GM10248 (cell line): ENCODE results near the gene SET.
"Not testable (repeated sequence)": the region's sequence is repeated elsewhere in the genome, so short reads cannot be mapped to it uniquely, and the experiment has no call there.

ENCODE experiments used
- CTCF ChIA-PET: fragments of 300-600 bp; sonication (Branson Sonifier 250); formaldehyde crosslinking; extraction: SDS; loops from one replicate; lab custom pipeline; 2021; ENCODE audit warnings: antibody characterized with exemption; lab: Yijun Ruan, JAX
- POLR2A ChIA-PET: fragments of 350-650 bp; sonication (Branson Sonifier 250); formaldehyde crosslinking; extraction: SDS; loops from one replicate; lab custom pipeline; 2020; ENCODE audit warnings: antibody characterized with exemption; lab: Yijun Ruan, JAX
- DNase-seq: peaks from one replicate; pipeline ENCODE4 v3.0.0; 2012; ENCODE audit errors: extremely low spot score
- CTCF ChIP-seq: IDR thresholded peaks from 2 replicates; pipeline ENCODE4 v1.5.1; 2012; ENCODE audit warnings: mild to moderate bottlenecking, low read depth; ENCODE audit errors: extremely low read depth, missing control alignments, control extremely low read depth

Gene SET, protein sequence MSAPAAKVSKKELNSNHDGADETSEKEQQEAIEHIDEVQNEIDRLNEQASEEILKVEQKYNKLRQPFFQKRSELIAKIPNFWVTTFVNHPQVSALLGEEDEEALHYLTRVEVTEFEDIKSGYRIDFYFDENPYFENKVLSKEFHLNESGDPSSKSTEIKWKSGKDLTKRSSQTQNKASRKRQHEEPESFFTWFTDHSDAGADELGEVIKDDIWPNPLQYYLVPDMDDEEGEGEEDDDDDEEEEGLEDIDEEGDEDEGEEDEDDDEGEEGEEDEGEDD

DNA sequence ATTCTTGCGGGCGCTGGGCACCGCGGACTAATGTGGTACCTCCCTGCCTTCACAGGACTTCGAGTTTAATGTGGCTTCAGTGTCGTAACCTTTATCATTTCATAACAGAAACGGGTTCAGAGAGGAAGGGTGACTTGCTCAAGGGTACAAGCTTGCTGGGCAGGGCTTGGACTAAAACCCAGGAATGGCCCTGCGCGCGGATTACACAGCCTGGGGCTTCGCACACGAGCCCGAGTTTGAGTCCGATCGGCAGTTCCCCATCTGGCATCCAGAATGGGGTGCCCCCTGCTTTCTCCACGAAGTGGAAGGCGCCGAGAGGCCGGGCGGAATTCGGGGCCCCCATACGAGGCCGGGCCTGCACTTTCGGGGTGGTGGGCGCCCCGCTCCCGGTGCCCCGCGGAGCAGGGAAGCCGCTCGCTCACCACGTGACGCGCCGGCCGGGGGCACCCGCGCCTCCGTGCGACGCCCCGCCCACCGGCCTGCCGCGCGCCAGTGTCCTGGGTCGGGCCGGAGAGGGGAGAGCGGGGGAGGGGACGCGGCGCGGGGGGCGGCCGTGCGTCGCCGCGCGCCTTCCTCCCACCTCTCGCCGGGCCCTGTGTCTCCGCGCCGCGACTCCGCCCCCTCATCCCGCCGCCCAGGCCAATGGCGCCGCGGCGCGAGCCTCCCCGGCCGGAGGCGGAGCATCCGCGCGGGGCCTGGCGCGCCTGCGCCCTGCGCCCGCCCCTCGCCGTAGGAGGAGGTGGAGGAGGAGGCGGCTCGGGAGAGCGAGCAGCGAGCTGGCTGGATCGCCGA is at the start of gene SET:
Gene SET (plus strand): TSS at position 722 of the 792 bp plus-strand sequence. CDS start 361 bp downstream, outside the sequence.
- DNase-seq: peak; percentile 99
- POLR2A ChIA-PET: interaction anchor here (0.5 kb wide), 1 partner anchor 186 kb away, joined by 3 read pairs; no protein-coding TSS in a partner anchor
- CTCF ChIA-PET: interaction anchor here (0.7 to 2.1 kb wide), 2 partner anchors 13 to 14 kb away, joined by 4 to 6 read pairs; partner anchors contain the start of gene PKN3

DNA sequence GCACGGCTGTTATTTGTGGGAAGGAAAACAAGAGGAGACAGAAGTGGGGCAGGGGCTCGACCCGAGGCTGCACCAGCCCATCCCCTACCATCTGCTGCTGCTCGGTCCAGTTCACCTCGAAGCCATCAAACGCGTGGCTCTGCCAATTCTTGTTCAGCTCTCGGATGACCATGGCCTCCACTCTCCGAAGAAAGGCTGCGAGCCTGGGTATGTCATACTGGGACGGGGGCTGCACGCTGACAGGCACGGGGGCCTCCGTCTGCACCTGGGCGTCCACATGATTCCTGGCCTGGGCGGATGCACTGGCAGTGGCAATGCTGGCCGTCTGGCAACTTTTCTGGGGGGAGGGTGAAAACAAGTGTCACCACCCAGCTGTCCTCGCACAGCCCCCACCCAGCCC is 48.4 kb upstream of the SET start:
- TF ChIP-seq CTCF: no peak

More for the DNA sequence above, at the start of gene SET:
- TF ChIP-seq CTCF: no peak

GRCh38 chr9:128642675-128643245 is 46.3 kb upstream of the SET start:
- CTCF ChIA-PET: no interaction called here
- POLR2A ChIA-PET: no interaction called here

More for the DNA sequence above, 48.4 kb upstream of the SET start:
- ChIA-PET CTCF (interaction anchor here (1.1 kb wide), 1 partner anchor 8 kb away, joined by 3 read pairs; no protein-coding TSS in a partner anchor), POLR2A (no interaction called here)
- DNase-seq: no peak

DNA sequence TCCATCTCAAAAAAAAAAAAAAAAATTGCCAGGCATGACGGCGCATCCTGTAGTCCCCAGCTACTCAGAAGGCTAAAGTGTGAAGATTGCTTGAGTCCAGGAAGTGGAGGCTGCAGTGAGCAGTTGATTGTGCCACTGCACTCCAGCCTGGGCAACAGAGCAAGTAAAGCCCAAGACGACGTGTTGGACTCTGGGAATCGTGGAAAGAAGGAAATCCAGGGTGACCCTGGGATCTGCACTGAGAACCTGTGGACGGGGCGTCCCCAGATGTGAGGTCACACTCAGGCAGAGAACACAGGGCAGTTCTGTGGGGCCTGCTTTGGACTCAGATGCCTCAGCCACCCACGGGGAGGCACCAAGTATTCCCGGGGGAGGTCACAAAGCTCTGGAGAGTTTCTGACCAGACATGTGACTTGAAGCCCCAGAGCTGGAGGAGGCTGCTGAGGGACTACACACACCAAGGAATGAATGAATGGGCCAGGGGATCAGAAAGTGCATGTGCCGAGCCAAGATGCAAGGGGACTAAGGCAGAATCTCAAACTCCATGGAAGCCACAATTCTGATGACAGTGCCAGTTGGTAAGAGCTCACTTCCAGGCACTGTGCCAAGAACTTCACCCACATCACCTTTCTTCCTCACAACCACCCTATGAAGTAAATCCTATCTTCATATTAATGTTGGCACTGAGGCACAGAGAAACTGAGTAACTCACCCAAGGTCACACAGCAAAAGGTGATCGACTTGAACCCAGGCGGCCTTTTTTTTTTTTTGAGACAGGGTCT is 45.3 kb upstream of the SET start:
- no peak for TF ChIP-seq CTCF
- ChIA-PET CTCF (no interaction called here), POLR2A (no interaction called here)
- DNase-seq: peak; percentile 78

More at GRCh38 chr9:128642675-128643245, 46.3 kb upstream of the SET start:
- no peak for DNase-seq
- no peak for TF ChIP-seq CTCF

GRCh38 chr9:128648206-128648605 is 40.8 kb upstream of the SET start:
- POLR2A ChIA-PET, DNase-seq: not testable (repeated sequence)
- CTCF ChIA-PET: interaction anchor here (1.1 to 1.2 kb wide), 2 partner anchors 7 to 54 kb away, joined by 3 read pairs; partner anchors contain the start of gene PKN3
- TF ChIP-seq CTCF: peak; percentile 33
